HG02981 (cell line): ENCODE measurements around the gene CNN3.
"Not testable (repeated sequence)": the region's sequence is repeated elsewhere in the genome, so short reads cannot be mapped to it uniquely, and the experiment has no call there.

Experiments used
- ATAC-seq: cut with Tn5 transposase; IDR thresholded peaks from one replicate; pipeline ENCODE4 v1.9.1; 2021; ENCODE audit warnings: mild to moderate bottlenecking, moderate library complexity; ENCODE audit not compliant: unreplicated experiment

CNN3 gene

GRCh38 chr1:94949681-94950661 lies 23.1 kb upstream of the CNN3 start:
- ATAC-seq, result no peak

GRCh38 chr1:94947437-94947836 lies 20.5 kb upstream of the CNN3 start:
- ATAC-seq, result no peak

GRCh38 chr1:94946886-94947285 lies 20.0 kb upstream of the CNN3 start:
- no peak for ATAC-seq

GRCh38 chr1:94942171-94943128 lies 15.5 kb upstream of the CNN3 start:
- peak; percentile 68 for ATAC-seq

- not testable (repeated sequence) for ATAC-seq
Measured at GRCh38 chr1:94941480-94941879, 14.6 kb upstream of the CNN3 start.

- no peak for ATAC-seq
Measured at GRCh38 chr1:94940738-94941137, 13.8 kb upstream of the CNN3 start.

GRCh38 chr1:94937820-94938219 lies 10.9 kb upstream of the CNN3 start:
- ATAC-seq, result no peak

- ATAC-seq, result no peak
Measured at GRCh38 chr1:94936861-94937620, 10.1 kb upstream of the CNN3 start.

- ATAC-seq, result no peak
Measured at GRCh38 chr1:94935476-94935875, 8.6 kb upstream of the CNN3 start.

- ATAC-seq, result no peak
Measured at GRCh38 chr1:94935034-94935433, 8.1 kb upstream of the CNN3 start.

GRCh38 chr1:94934551-94934950 lies 7.6 kb upstream of the CNN3 start:
- ATAC-seq, result no peak

GRCh38 chr1:94931254-94931841 lies 4.4 kb upstream of the CNN3 start:
- ATAC-seq, result no peak

- no peak for ATAC-seq
Measured at GRCh38 chr1:94929351-94930217, 2.7 kb upstream of the CNN3 start.

GRCh38 chr1:94928293-94928939 lies 1.5 kb upstream of the CNN3 start:
- ATAC-seq, result no peak

- ATAC-seq, result no peak
Measured at GRCh38 chr1:94927405-94928175, 680 bp upstream of the CNN3 start.

- peak; percentile 24 for ATAC-seq
Measured at GRCh38 chr1:94926126-94926914, 590 bp downstream of the CNN3 start.

GRCh38 chr1:94925561-94926125 lies 1.3 kb downstream of the CNN3 start:
- no peak for ATAC-seq
